Hippocampal formation (tissue), 2 donors: ENCODE measurements around the gene PPCDC.
"Not testable (repeated sequence)": the region's sequence is repeated elsewhere in the genome, so short reads cannot be mapped to it uniquely, and the experiment has no call there.

Source experiments
- DNase-seq, 2 donors: peaks; one replicate each; lab custom pipeline; 2025; lab: John Stamatoyannopoulos, UW

Gene PPCDC

GRCh38 chr15:75065851-75066509 lies 42.6 kb downstream of the PPCDC start:
- no peak for DNase-seq

DNA sequence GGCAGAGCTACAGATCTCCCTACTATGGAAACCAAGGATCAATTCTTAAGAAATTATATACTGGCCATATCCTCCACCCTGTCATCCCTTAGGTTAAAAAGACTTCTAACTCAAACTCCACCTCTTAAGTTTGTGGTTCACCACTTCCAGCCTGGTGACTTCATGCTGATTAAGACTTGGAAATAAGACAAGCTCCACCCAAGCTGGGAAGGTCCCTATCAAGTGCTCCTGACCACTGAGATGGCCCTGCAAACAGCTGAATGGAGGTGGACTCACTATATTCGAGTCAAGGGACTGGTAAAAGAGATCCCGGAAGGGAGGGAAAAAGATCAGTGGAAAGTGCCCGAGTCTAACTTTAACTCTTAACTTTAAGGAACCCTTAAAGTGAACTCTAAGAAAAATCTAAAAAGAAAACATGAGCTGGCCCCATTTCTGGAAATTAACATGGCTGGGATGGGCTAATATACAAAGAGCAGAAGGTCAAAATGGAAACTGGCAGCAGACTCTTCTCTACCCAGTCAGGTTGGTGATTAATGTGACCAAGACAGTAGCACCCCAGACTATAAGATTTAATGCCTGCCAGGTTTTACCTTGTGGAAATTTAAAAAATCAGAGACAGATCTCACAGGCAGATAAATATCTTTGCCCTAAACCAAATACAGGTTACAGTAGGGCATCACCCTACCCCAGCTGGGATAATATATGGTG lies 43.9 kb downstream of the PPCDC start:
- no peak for DNase-seq

- DNase-seq, result no peak
Measured at GRCh38 chr15:75068748-75069147, 45.4 kb downstream of the PPCDC start.

- peak in 1 of 2 donors; percentile 12 for DNase-seq
Measured at GRCh38 chr15:75069301-75069925, 46.0 kb downstream of the PPCDC start.

DNA sequence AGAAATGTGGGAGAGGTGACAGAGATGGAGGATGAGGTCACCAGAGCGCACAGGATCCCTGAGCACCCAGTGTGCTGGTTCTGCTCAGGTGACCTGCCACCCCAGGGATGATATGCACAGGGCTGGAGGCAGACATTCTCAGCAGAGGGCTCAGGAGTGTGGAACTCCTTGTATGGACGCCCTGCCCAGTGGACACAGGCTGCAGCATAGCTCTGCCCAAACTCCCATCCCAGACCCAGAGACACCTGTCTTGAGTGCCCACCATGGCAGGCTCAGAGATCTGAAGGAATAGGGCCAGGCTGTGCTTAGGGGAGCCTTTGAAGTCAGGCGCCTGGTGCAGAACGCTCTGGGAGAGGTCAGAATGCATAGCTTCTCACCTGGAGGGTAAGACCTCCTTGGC lies 47.3 kb downstream of the PPCDC start:
- no peak for DNase-seq

- peak in 1 of 2 donors; percentile 4 for DNase-seq
Measured at GRCh38 chr15:75073197-75073596, 49.8 kb downstream of the PPCDC start.

GRCh38 chr15:75076277-75076676 lies 52.9 kb downstream of the PPCDC start:
- no peak for DNase-seq

DNA sequence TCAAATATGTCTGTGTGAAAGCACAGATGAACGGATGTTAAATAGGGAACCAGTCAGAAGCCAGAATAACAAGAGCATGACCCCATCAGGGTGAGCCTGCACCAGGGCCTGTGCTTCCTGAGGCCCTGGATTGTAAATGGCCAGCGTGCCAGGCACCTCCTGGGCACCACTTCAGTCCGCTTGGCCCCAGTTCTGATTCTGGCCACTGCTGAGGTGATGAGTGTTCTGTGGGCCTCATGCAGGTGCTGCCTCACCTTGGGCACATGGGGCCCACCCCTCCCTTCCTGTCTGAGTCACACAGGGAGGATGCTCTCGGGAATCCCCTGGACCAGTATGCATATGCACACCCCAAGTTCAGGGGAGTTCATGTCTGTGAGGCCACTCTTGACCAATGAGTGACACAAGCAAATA lies 54.2 kb downstream of the PPCDC start:
- DNase-seq, result not testable (repeated sequence)

- DNase-seq, result no peak
Measured at GRCh38 chr15:75081150-75081549, 57.8 kb downstream of the PPCDC start.

- no peak for DNase-seq
Measured at GRCh38 chr15:75082689-75083088, 59.3 kb downstream of the PPCDC start.

GRCh38 chr15:75085708-75086107 lies 62.3 kb downstream of the PPCDC start:
- DNase-seq, result not testable (repeated sequence)

GRCh38 chr15:75089456-75090387 lies 66.3 kb downstream of the PPCDC start:
- DNase-seq, result no peak

- DNase-seq, result no peak
Measured at GRCh38 chr15:75090388-75090734, 67.0 kb downstream of the PPCDC start.

DNA sequence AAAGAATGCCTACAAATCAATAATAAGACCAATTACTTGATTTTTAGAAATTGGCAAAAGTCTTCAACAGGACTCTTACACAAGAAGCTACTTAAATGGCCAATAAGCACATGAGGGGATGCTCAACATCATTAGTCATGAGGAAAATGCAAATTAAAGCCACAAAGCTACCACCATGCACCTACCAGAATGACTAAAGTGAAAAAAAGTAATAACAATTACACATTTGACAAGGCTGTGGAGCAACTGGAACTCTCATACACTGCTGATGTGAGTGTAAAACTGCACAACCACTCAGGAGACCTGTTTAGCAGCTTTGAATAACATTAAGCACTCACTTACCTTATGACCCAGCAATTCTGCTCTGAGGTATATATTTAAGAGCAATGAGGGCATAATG lies 68.4 kb downstream of the PPCDC start:
- DNase-seq, result no peak

DNA sequence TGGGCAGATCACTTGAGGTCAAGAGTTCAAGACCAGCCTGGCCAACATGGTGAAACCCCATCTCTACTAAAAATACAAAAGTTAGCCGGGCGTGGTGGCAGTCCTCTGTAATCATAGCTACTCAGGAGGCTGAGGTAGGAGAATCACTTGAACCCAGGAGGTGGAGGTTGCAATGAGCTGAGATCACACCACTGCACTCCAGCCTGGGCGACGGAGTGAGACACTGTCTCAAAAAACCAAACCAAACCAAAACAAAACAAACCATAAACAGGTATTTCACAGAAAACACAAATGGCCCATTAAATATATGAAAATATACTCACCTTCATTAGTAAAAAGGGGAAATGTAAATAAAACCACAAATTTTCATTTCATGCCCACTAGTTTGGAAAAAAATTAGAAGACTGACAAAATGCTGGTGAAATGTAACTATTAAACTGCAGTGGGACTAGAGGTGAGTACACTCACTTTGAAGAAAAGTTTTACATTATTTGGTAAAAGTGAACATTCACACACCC lies 71.6 kb downstream of the PPCDC start:
- DNase-seq, result not testable (repeated sequence)

DNA sequence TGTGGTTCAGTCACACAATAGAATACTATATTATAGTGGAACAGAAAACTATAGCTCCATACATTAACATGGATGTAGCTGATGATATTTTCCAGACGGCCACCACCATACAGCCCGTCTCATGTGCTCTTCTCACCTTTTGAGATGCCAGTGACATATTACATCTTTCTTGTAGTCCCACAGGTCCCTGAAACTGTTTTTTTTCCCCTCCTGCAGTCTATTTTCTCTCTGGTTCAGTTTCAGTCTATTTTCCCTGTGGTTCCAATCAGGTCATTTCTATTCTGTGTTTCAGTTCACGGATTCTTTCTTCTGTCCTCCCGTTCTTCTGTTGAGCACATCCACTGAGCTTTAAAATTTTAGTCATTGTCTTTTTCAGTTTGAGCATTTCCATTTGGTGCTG lies 72.2 kb downstream of the PPCDC start:
- no peak for DNase-seq

DNA sequence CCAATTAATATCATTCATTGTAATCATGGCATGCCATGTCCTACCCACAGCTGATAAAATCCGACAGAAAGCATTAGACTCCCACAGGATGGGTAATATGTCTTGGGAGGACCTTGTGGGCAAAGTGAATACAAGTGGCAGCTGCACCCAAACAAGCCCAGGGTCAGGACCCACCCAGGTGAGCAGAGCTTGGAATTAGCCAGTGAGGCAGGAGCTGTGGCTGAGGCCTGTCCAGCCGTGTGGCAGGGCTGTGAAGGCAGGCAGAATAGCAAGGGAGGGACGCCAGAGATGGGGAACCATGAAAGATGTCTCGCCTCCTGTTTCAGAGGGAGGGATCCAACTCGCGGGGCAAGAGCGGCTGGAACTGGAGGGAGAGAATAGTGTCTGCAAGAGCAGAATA lies 74.5 kb downstream of the PPCDC start:
- DNase-seq, result no peak

DNA sequence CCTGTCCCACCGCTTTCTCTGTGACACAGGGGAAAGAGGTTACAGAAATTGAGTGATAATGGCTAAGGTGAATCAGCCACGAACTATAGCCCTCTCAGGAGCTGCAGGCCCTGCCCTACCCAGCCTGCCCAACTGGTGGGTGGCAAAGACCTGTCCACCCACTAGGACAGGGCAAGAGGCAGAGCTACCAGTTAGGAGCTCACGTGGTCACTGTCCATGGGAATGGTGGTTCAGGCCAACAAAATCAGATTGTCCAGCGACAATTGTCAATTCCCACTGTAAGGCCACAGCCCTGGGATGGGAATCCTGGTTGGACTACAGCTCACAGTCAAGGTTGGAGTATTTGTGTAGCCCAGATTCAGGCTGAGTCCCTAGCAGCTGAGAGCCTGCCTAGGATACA lies 75.0 kb downstream of the PPCDC start:
- DNase-seq, result no peak
